Measurements from ENCODE around the gene SETD4. TPM values are rescaled to one million over a fixed set of nuclear protein-coding genes. Genes with fewer than 3 reads are reported as not detected.

Gene SETD4
- total and polyA plus RNA-seq, 2 of the 13 experiments (the other 11 are each of a cell fraction or from before 2014, with no cell fraction given): 7.1 to 14.4 TPM

DNA sequence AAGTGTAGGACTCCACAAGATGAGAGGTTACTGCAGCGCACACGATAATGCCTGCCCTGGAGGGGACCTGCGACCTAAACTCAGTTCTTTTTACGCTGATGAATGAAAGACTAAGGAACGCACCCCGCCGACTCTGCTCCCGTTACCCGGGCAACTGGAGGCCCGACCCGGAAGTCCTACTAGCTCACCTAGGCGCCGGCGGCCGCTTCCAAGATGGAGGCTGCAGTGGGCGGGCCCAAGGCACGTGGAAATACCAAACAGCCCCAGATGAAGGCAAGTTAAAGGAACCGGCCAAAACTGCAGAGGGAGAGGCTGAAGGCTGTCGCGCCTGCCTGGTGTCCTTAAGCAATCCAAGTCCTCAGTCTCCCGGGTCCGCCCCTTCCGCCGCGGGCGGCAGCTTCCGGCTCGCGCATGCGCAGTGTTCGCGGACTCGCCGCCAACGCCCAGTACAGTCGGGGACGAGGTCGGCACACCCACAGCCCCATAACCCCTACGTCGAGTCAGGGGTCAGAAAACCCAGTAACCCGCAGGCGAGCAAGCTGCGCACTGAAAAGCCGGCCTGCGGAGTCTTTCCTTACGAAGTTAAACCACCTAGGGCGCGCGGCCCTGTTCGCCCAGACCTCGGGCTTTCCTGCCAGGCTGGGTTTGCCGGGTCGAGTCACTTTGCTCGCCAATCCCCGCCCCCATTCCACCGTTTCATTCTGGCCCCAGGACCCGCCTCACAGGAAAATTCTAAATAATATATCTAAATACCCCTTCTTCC, at the start of gene SETD4 (continued):
- TF ChIP-seq ZNF350 (CRISPR knock-in tag; IDR thresholded peaks at IDR 0.05; ENCODE audit: borderline replicate concordance, low read depth): peak; percentile 55; the same call in 1 of the 2 replicates
- no peak for TF ChIP-seq ZSCAN30 (CRISPR knock-in tag; IDR thresholded peaks at IDR 0.05)
- TF ChIP-seq ZBTB3 (CRISPR knock-in tag; IDR thresholded peaks at IDR 0.05; ENCODE audit: borderline replicate concordance, low read depth): no peak
- TF ChIP-seq SP1 (IDR thresholded peaks at IDR 0.05): no peak
- peak; percentile 72 for TF ChIP-seq SP1 (CRISPR knock-in tag; IDR thresholded peaks at IDR 0.05)
- TF ChIP-seq GTF3A (CRISPR knock-in tag; conservative IDR thresholded peaks at IDR 0.05): no peak
- TF ChIP-seq AKAP8 (CRISPR knock-in tag; IDR thresholded peaks at IDR 0.05): no peak
- TF ChIP-seq ZNF841 (CRISPR knock-in tag; IDR thresholded peaks at IDR 0.05; ENCODE audit: borderline replicate concordance): no peak
- TF ChIP-seq ZNF510 (CRISPR knock-in tag; IDR thresholded peaks at IDR 0.05; ENCODE audit: low read depth): 0 out of 2 replicates have a peak, but pooled peaks have one; percentile 37
- TF ChIP-seq SIN3A (IDR thresholded peaks at IDR 0.05; ENCODE audit: borderline replicate concordance, low read depth, low read length): peak; percentile 87; the same call in 1 of the 2 replicates
- 0 out of 2 replicates have a peak, but pooled peaks have one; percentile 30 for TF ChIP-seq ZNF615 (CRISPR knock-in tag; IDR thresholded peaks at IDR 0.05; ENCODE audit: borderline replicate concordance)
- peak; percentile 46; the same call in 1 of the 2 replicates for TF ChIP-seq FUBP1 (CRISPR knock-in tag; IDR thresholded peaks at IDR 0.05; ENCODE audit: borderline replicate concordance)
- 0 out of 2 replicates have a peak, but pooled peaks have one; percentile 34 for TF ChIP-seq ISL2 (CRISPR knock-in tag; IDR thresholded peaks at IDR 0.05)
- TF ChIP-seq, protein P1, sequence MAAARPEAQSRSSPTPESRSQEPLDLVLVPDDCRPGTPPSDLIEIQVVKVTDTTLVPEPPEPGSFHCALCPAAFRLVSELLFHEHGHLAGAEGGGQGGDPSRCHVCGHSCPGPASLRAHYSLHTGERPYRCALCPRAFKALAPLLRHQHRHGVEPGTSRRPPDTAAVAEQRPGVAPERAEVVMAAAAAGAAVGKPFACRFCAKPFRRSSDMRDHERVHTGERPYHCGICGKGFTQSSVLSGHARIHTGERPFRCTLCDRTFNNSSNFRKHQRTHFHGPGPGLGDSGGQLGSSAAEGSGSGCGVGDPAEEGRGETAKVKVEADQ (CRISPR knock-in tag; IDR thresholded peaks at IDR 0.05; ENCODE audit: borderline replicate concordance): 0 out of 2 replicates have a peak, but pooled peaks have one; percentile 59
- TF ChIP-seq NR0B2 (CRISPR knock-in tag; IDR thresholded peaks at IDR 0.05): no peak
- peak; percentile 90 for TF ChIP-seq PHF20 (CRISPR knock-in tag; IDR thresholded peaks at IDR 0.05)
- no peak for TF ChIP-seq AKNA (CRISPR knock-in tag; IDR thresholded peaks at IDR 0.05; ENCODE audit: borderline replicate concordance)
- no peak for TF ChIP-seq CBFB (CRISPR knock-in tag; IDR thresholded peaks at IDR 0.05)
- TF ChIP-seq CAMTA2 (CRISPR knock-in tag; IDR thresholded peaks at IDR 0.05; ENCODE audit: borderline replicate concordance): no peak
- TF ChIP-seq HNRNPUL1 (IDR thresholded peaks at IDR 0.05; ENCODE audit: low read depth, low read length): no peak
- TF ChIP-seq U2AF1 (optimal IDR thresholded peaks at IDR 0.05; ENCODE audit: low read depth, low read length): no peak

Measured in HepG2 (cell line).